H9 (cell line): ENCODE measurements around the gene SMCO4. TPM values are rescaled to one million over a fixed set of nuclear protein-coding genes. Genes with fewer than 3 reads are reported as not detected.

Experiments used
- DNase-seq: peaks from one replicate; pipeline ENCODE4 v3.0.0-alpha.2; 2017
- H2AFZ ChIP-seq: one replicate; pipeline ENCODE4 v1.6.1; 2013; ENCODE audit warnings: mild to moderate bottlenecking, low read length, control low read depth, moderate library complexity
- H2AK5ac ChIP-seq: 2 replicates; pipeline ENCODE4 v1.6.1; 2013; ENCODE audit warnings: low read length, control low read depth, mixed read lengths; ENCODE audit not compliant: insufficient read length
- H2BK120ac ChIP-seq: one replicate; pipeline ENCODE4 v1.6.1; 2013; ENCODE audit warnings: low read depth, mild to moderate bottlenecking, low read length, control low read depth, inconsistent platforms; ENCODE audit not compliant: poor library complexity, severe bottlenecking
- H2BK12ac ChIP-seq: 2 replicates; pipeline ENCODE4 v1.6.1; 2013; ENCODE audit warnings: low read length, control low read depth, mixed read lengths, low read depth; ENCODE audit not compliant: insufficient read length
- H2BK15ac ChIP-seq: 2 replicates; pipeline ENCODE4 v1.6.1; 2013; ENCODE audit warnings: low read depth, low read length, control low read depth
- H2BK20ac ChIP-seq: one replicate; pipeline ENCODE4 v1.6.1; 2013; ENCODE audit warnings: low read depth, mild to moderate bottlenecking, low read length, control low read depth, inconsistent platforms; ENCODE audit not compliant: poor library complexity, severe bottlenecking
- H2BK5ac ChIP-seq: 2 replicates; pipeline ENCODE4 v1.6.1; 2013; ENCODE audit warnings: low read length, control low read depth, mixed read lengths; ENCODE audit not compliant: insufficient read length
- H3K14ac ChIP-seq: 2 replicates; pipeline ENCODE4 v1.6.1; 2013; ENCODE audit warnings: low read length, control low read depth; ENCODE audit not compliant: insufficient read depth
- H3K18ac ChIP-seq: 2 replicates; pipeline ENCODE4 v1.6.1; 2013; ENCODE audit warnings: low read depth, mild to moderate bottlenecking, mixed read lengths, low read length, control low read depth; ENCODE audit not compliant: insufficient read length
- H3K23ac ChIP-seq: 2 replicates; pipeline ENCODE4 v1.6.1; 2013; ENCODE audit warnings: low read length, control low read depth, mixed read lengths, low read depth; ENCODE audit not compliant: insufficient read length
- H3K23me2 ChIP-seq: 2 replicates; pipeline ENCODE4 v1.6.1; 2013; ENCODE audit warnings: low read depth, mild to moderate bottlenecking, mixed read lengths, low read length, control low read depth; ENCODE audit not compliant: insufficient read length, poor library complexity, severe bottlenecking
- H3K27ac ChIP-seq: 2 replicates; pipeline ENCODE4 v1.5.1; 2013; ENCODE audit warnings: low read length, control low read depth, mixed read lengths, low read depth; ENCODE audit not compliant: insufficient read length
- H3K27me3 ChIP-seq: 2 replicates; pipeline ENCODE4 v1.6.1; 2013; ENCODE audit warnings: low read length, control low read depth, inconsistent platforms; ENCODE audit not compliant: insufficient read depth
- H3K4ac ChIP-seq: 2 replicates; pipeline ENCODE4 v1.6.1; 2013; ENCODE audit warnings: low read depth, mild to moderate bottlenecking, control low read depth, inconsistent platforms, low read length, moderate library complexity
- H3K4me1 ChIP-seq: 2 replicates; pipeline ENCODE4 v1.6.1; 2013; ENCODE audit warnings: low read length, control low read depth, inconsistent platforms; ENCODE audit not compliant: insufficient read depth
- H3K4me2 ChIP-seq: 2 replicates; pipeline ENCODE4 v1.6.1; 2013; ENCODE audit warnings: low read length, control low read depth, mixed read lengths; ENCODE audit not compliant: insufficient read length, insufficient read depth
- H3K56ac ChIP-seq: 2 replicates; pipeline ENCODE4 v1.6.1; 2013; ENCODE audit warnings: low read depth, mild to moderate bottlenecking, mixed read lengths, low read length, control low read depth; ENCODE audit not compliant: insufficient read length
- H3K79me1 ChIP-seq: 2 replicates; pipeline ENCODE4 v1.6.1; 2013; ENCODE audit warnings: low read depth, mild to moderate bottlenecking, moderate library complexity, low read length, control low read depth, inconsistent platforms; ENCODE audit not compliant: insufficient read depth, poor library complexity, severe bottlenecking
- H3K79me2 ChIP-seq: 2 replicates; pipeline ENCODE4 v1.6.1; 2013; ENCODE audit warnings: low read length, control low read depth, inconsistent platforms; ENCODE audit not compliant: insufficient read depth
- H3K9ac ChIP-seq: 2 replicates; pipeline ENCODE4 v1.6.1; 2013; ENCODE audit warnings: low read length, control low read depth, mixed read lengths; ENCODE audit not compliant: insufficient read length; ENCODE audit errors: extremely low read depth
- H3K9me3 ChIP-seq: one replicate; pipeline ENCODE4 v1.6.1; 2013; ENCODE audit warnings: low read depth, low read length, inconsistent platforms; ENCODE audit not compliant: control insufficient read depth
- H3T11ph ChIP-seq: one replicate; pipeline ENCODE4 v1.6.1; 2013; ENCODE audit warnings: mild to moderate bottlenecking, low read length, control low read depth, inconsistent platforms
- H4K20me1 ChIP-seq: one replicate; pipeline ENCODE4 v1.6.1; 2013; ENCODE audit not compliant: control insufficient read depth, insufficient read length, insufficient read depth
- H4K5ac ChIP-seq: 2 replicates; pipeline ENCODE4 v1.6.1; 2013; ENCODE audit warnings: low read depth, mild to moderate bottlenecking, mixed read lengths, low read length, control low read depth; ENCODE audit not compliant: insufficient read length
- H4K8ac ChIP-seq: replicated peaks from 2 replicates; pipeline ENCODE4 v1.6.1; 2013; ENCODE audit warnings: low read length, control low read depth, mixed read lengths, low read depth; ENCODE audit not compliant: insufficient read length
- H4K91ac ChIP-seq: 2 replicates; pipeline ENCODE4 v1.6.1; 2013; ENCODE audit warnings: low read depth, mild to moderate bottlenecking, moderate library complexity, mixed read lengths, low read length, control low read depth; ENCODE audit not compliant: insufficient read length
- H3K27ac Mint-ChIP-seq, 3 experiments: 2 replicates in 2 of 3; 3 replicates in 1 of 3; pipeline ENCODE4 v1.8.0; 2020 to 2021; ENCODE audit warnings: mixed read lengths in 3 of 3, mild to moderate bottlenecking in 1 of 3, moderate library complexity in 1 of 3
- H3K27me3 Mint-ChIP-seq: 2 replicates; pipeline ENCODE4 v1.8.0; 2021; ENCODE audit warnings: low read depth, mild to moderate bottlenecking, moderate library complexity, mixed read lengths
- H3K36me3 Mint-ChIP-seq, 3 experiments: 2 replicates in 2 of 3; 3 replicates in 1 of 3; pipeline ENCODE4 v1.8.0; 2020 to 2021; ENCODE audit warnings: low read depth in 3 of 3, mixed read lengths in 3 of 3; ENCODE audit not compliant: insufficient read depth in 1 of 3
- H3K4me1 Mint-ChIP-seq, 2 experiments: 2 replicates each; pipeline ENCODE4 v1.8.0; 2020; ENCODE audit warnings: mixed read lengths in 2 of 2
- H3K4me3 Mint-ChIP-seq, 2 experiments: 2 replicates in 1 of 2; 3 replicates in 1 of 2; pipeline ENCODE4 v1.8.0; 2020 to 2021; ENCODE audit warnings: mild to moderate bottlenecking in 2 of 2, mixed read lengths in 2 of 2, moderate library complexity in 1 of 2
- H3K9me3 Mint-ChIP-seq, 2 experiments: 2 replicates in 1 of 2; 3 replicates in 1 of 2; pipeline ENCODE4 v1.8.0; 2020; ENCODE audit warnings: mild to moderate bottlenecking in 2 of 2, mixed read lengths in 2 of 2, moderate library complexity in 1 of 2
- WGBS: extraction: QIAGEN DNeasy Blood & Tissue Kit; methylation state at CpG from one replicate; pipeline ENCODE4 v1.1.7; 2013; ENCODE audit warnings: missing lambda C conversion rate, low lambda C conversion rate, mixed read lengths; ENCODE audit not compliant: insufficient read length; ENCODE audit errors: extremely low coverage; 5-methylcytosine and 5-hydroxymethylcytosine counted together
- total RNA-seq: library from RNA; stranded (reverse); gene quantifications from 2 replicates; pipeline ENCODE4 v1.2.1, GENCODE V29; 2021
- TF ChIP-seq, protein P1 (sequence below): fragments of 200-600 bp; sonication (generic); conservative IDR thresholded peaks from 3 replicates; pipeline ENCODE4 v1.8.0; 2021; ENCODE audit warnings: antibody characterized with exemption, mild to moderate bottlenecking

The SMCO4 gene
- total RNA-seq, 1 experiment from 2014 or later = 35.6 TPM

DNA sequence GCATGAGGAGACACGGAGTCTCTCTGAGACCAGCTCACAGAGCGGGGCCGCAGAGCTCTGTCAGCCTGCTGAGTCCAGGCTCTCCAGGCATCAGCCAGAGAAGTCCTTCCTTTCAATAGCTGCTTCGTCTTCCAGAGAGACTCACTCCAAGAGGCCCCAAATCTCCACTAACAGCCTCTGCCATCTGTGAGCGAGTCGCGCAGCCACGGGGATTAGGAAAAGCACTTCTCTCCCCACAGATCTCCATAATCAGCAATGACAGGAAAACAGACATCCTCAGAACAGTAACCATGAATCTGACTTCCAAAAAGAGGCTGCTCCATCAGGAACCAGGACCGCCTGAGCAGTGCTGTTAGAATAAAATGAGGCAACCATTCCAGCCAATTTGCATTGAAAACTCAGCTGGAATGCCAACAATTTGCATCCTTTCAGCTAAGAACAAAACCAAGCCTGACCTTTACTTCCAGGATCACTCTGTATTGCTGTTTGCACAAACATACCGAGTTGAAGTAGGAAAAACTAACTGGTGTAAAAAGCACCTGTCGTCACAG is 65.4 kb downstream of the SMCO4 start:
- no peak overlapping the region for H2BK20ac ChIP-seq
- WGBS = no CpG with 5 or more reads among the region's 11 CpGs
- H3K14ac ChIP-seq = peak overlapping the region; percentile 9; the same call in 1 of the 2 replicates
- peaks cover 13% of the 10 kb centered on the region; the same call in 1 of the 2 replicates for H3K4me1 ChIP-seq
- H4K20me1 ChIP-seq = no peaks in the 10 kb centered on the region
- H3K4ac ChIP-seq = no peak overlapping the region
- Mint-ChIP-seq H3K36me3 (peaks cover 20 to 27% (median 23%) of the 10 kb centered on the region in 3 experiments), H3K9me3 (peaks cover 1 to 2% of the 10 kb centered on the region in 2 experiments; a peak in 1 of 5 replicates), H3K4me1 (peaks cover 53 to 60% of the 10 kb centered on the region in 2 experiments), H3K4me3 (peak overlapping the region; percentile 40 to 49), H3K27me3 (no peaks in the 10 kb centered on the region), H3K27ac (peak overlapping the region; percentile 94 to 99 (median 96))
- H3K23ac ChIP-seq = no peak overlapping the region
- H2AFZ ChIP-seq = no peak overlapping the region
- no peak overlapping the region for H3K9ac ChIP-seq
- H3T11ph ChIP-seq = no peak overlapping the region
- peak; percentile 67 for DNase-seq
- H3K23me2 ChIP-seq = no peaks in the 10 kb centered on the region
- H2BK15ac ChIP-seq = no peak overlapping the region
- no peak overlapping the region for H2AK5ac ChIP-seq
- H3K79me2 ChIP-seq = no peaks in the 10 kb centered on the region
- H3K9me3 ChIP-seq = no peaks in the 10 kb centered on the region
- H2BK120ac ChIP-seq = no peak overlapping the region
- H3K56ac ChIP-seq = no peak overlapping the region
- H2BK5ac ChIP-seq = no peak overlapping the region
- H3K4me2 ChIP-seq = peak overlapping the region; percentile 7
- no peak overlapping the region for H2BK12ac ChIP-seq
- no peaks in the 10 kb centered on the region for H3K79me1 ChIP-seq
- H3K27ac ChIP-seq = peak overlapping the region; percentile 49
- H4K5ac ChIP-seq = no peak overlapping the region
- H4K91ac ChIP-seq = no peak overlapping the region
- H3K27me3 ChIP-seq = no peaks in the 10 kb centered on the region
- no peak overlapping the region for H4K8ac ChIP-seq
- peak overlapping the region; percentile 23 for H3K18ac ChIP-seq
- TF ChIP-seq, protein P1, sequence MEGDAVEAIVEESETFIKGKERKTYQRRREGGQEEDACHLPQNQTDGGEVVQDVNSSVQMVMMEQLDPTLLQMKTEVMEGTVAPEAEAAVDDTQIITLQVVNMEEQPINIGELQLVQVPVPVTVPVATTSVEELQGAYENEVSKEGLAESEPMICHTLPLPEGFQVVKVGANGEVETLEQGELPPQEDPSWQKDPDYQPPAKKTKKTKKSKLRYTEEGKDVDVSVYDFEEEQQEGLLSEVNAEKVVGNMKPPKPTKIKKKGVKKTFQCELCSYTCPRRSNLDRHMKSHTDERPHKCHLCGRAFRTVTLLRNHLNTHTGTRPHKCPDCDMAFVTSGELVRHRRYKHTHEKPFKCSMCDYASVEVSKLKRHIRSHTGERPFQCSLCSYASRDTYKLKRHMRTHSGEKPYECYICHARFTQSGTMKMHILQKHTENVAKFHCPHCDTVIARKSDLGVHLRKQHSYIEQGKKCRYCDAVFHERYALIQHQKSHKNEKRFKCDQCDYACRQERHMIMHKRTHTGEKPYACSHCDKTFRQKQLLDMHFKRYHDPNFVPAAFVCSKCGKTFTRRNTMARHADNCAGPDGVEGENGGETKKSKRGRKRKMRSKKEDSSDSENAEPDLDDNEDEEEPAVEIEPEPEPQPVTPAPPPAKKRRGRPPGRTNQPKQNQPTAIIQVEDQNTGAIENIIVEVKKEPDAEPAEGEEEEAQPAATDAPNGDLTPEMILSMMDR = no peak
